Spleen (tissue), 11 donors: ENCODE data around the gene LDHD. TPM values are rescaled to one million over a fixed set of nuclear protein-coding genes. Genes with fewer than 3 reads are reported as not detected.

Experiments
- DNase-seq: peaks from one replicate; pipeline ENCODE4 v3.0.0-alpha.2; 2020
- H3K27ac ChIP-seq, 8 donors: fragments of 200-600 bp; sonication (generic) in 7 of 8; 1 replicate in 4 of 8; 2 replicates in 4 of 8; pipeline versions ENCODE4 v1.5.0 to v1.8.0; 2016 to 2021; ENCODE audit warnings: inconsistent platforms in 4 of 8, mild to moderate bottlenecking in 4 of 8, moderate library complexity in 1 of 8
- H3K27me3 ChIP-seq, 7 donors: fragments of 200-600 bp; sonication (generic) in 6 of 7; replicated peaks in 1 of 7; 1 replicate in 4 of 7; 2 replicates in 3 of 7; pipeline versions ENCODE4 v1.5.0 to v1.8.0; 2016 to 2021; ENCODE audit warnings: inconsistent platforms in 3 of 7, mild to moderate bottlenecking in 1 of 7
- H3K36me3 ChIP-seq, 6 donors: fragments of 200-600 bp; sonication (generic) in 5 of 6; 1 replicate in 4 of 6; 2 replicates in 2 of 6; pipeline versions ENCODE4 v1.5.0 to v1.8.0; 2016 to 2021; ENCODE audit warnings: inconsistent platforms in 2 of 6
- H3K4me1 ChIP-seq, 6 donors: fragments of 200-600 bp; sonication (generic) in 5 of 6; 1 replicate in 3 of 6; 2 replicates in 3 of 6; pipeline versions ENCODE4 v1.5.0 to v1.8.0; 2016 to 2021; ENCODE audit warnings: inconsistent platforms in 3 of 6
- H3K4me3 ChIP-seq, 8 donors: fragments of 200-600 bp; sonication (generic) in 7 of 8; 1 replicate in 4 of 8; 2 replicates in 4 of 8; pipeline versions ENCODE4 v1.5.0 to v1.8.0; 2016 to 2021; ENCODE audit warnings: inconsistent platforms in 4 of 8, mild to moderate bottlenecking in 4 of 8, moderate library complexity in 2 of 8
- H3K9me3 ChIP-seq, 8 donors: fragments of 200-600 bp; sonication (generic) in 7 of 8; 1 replicate in 4 of 8; 2 replicates in 4 of 8; pipeline versions ENCODE4 v1.5.0 to v1.8.0; 2016 to 2021; ENCODE audit warnings: inconsistent platforms in 4 of 8
- POLR2A ChIP-seq, 3 donors: fragments of 450-650 bp; IDR thresholded peaks; one replicate each; pipeline ENCODE4 v1.5.1; 2017; ENCODE audit warnings: antibody characterized with exemption in 3 of 3, mild to moderate bottlenecking in 1 of 3
- POLR2AphosphoS5 ChIP-seq, 3 donors: sonication (generic); formaldehyde crosslinking; IDR thresholded peaks; one replicate each; pipeline ENCODE4 v1.5.1; 2017; ENCODE audit warnings: antibody characterized with exemption in 3 of 3
- WGBS, 5 donors: extraction: QIAGEN DNeasy Blood & Tissue Kit in 3 of 5; methylation state at CpG; one replicate each; pipeline versions ENCODE4 v1.1.5 to v1.1.7; 2013 to 2018; 5-methylcytosine and 5-hydroxymethylcytosine counted together
- intact Hi-C: fragments of 100-400 bp; cut with DNase I; formaldehyde crosslinking; loops from one replicate; pipeline ENCODE4 v1.15.0; 2023; ENCODE audit warnings: low total_unique reads
- polyA plus RNA-seq, 3 donors: library from polyadenylated mRNA; stranded (reverse); fragments of 200-250 nt; gene quantifications; one replicate each; pipeline ENCODE4 v1.2.1, GENCODE V29; 2013
- total RNA-seq, 7 donors: library from RNA; depleted of rRNA in 3 of 7; stranded (reverse); fragments of >200 nt in 3 of 7; fragmentation: NEBNext Ultra II Directional in 4 of 7; extraction: Animal tissue kit (Norgen Biotek cat#: 25700) in 4 of 7; gene quantifications; one replicate each; pipeline versions ENCODE4 v1.1.0 to v1.2.1, GENCODE V29; 2016 to 2021
- TF ChIP-seq, protein P1 (sequence below), 11 experiments: fragments of 200-600 bp in 7 of 11; fragments of 450-650 bp in 4 of 11; sonication (generic) in 4 of 11; IDR thresholded peaks in 8 of 11; conservative IDR thresholded peaks in 3 of 11; 1 replicate in 7 of 11; 2 replicates in 4 of 11; pipeline versions ENCODE4 v1.4.0 to v1.8.0; 2016 to 2021; ENCODE audit warnings: antibody characterized with exemption in 11 of 11, inconsistent platforms in 4 of 11, mild to moderate bottlenecking in 1 of 11
- donor health status: healthy with polysubstance abuse.
- donor health status: DM: no; HTN: no; CAD: no; lungs with moderate emphysema.
- donor health status: DM: no; HTN: no; CAD: no.
- donor health status: Bipolar disorder and iron deficiency.
- donor health status: healthy.
- donor health status: DM: no; HTN: no; CAD: no.
- donor health status: DM: yes; HTN: yes; CAD: no.

LDHD gene
- total and polyA plus RNA-seq, 10 donors = 0.53 to 3.3 (median 1.1) TPM

- Histone ChIP-seq H3K36me3 (no peaks in the 10 kb centered on the region), H3K4me1 (no peaks in the 10 kb centered on the region), H3K9me3 (peaks cover 0 to 30% (median 22%) of the 10 kb centered on the region in 8 donors), H3K4me3 (no peak overlapping the region), H3K27ac (no peak overlapping the region), H3K27me3 (peaks cover 0 to 13% (median 0%) of the 10 kb centered on the region in 7 donors)
- WGBS, 5 donors = 78 to 91% (median 84%) methylated on average over 4 of the region's 4 CpGs
- DNase-seq = no peak
- no peak for TF ChIP-seq POLR2A (IDR thresholded peaks at IDR 0.05)
- TF ChIP-seq, protein P1, sequence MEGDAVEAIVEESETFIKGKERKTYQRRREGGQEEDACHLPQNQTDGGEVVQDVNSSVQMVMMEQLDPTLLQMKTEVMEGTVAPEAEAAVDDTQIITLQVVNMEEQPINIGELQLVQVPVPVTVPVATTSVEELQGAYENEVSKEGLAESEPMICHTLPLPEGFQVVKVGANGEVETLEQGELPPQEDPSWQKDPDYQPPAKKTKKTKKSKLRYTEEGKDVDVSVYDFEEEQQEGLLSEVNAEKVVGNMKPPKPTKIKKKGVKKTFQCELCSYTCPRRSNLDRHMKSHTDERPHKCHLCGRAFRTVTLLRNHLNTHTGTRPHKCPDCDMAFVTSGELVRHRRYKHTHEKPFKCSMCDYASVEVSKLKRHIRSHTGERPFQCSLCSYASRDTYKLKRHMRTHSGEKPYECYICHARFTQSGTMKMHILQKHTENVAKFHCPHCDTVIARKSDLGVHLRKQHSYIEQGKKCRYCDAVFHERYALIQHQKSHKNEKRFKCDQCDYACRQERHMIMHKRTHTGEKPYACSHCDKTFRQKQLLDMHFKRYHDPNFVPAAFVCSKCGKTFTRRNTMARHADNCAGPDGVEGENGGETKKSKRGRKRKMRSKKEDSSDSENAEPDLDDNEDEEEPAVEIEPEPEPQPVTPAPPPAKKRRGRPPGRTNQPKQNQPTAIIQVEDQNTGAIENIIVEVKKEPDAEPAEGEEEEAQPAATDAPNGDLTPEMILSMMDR (IDR thresholded peaks at IDR 0.05 in 8 of 11, conservative IDR thresholded peaks at IDR 0.05 in 3 of 11) = no peak
- TF ChIP-seq POLR2AphosphoS5 (IDR thresholded peaks at IDR 0.05) = no peak
- intact Hi-C loops = no loop called here
These were observed 11.3 kb upstream of the LDHD start for GRCh38 chr16:75127713-75128415.

GRCh38 chr16:75122609-75123008 lies 6.0 kb upstream of the LDHD start:
- H3K27ac ChIP-seq = no peak overlapping the region
- peaks cover 3 to 43% (median 37%) of the 10 kb centered on the region in 8 donors for H3K9me3 ChIP-seq
- intact Hi-C loops = no loop called here
- no peaks in the 10 kb centered on the region for H3K4me1 ChIP-seq
- no peaks in the 10 kb centered on the region for H3K36me3 ChIP-seq
- H3K4me3 ChIP-seq = no peak overlapping the region
- no peak for TF ChIP-seq POLR2AphosphoS5 (IDR thresholded peaks at IDR 0.05)
- TF ChIP-seq, protein P1 (IDR thresholded peaks at IDR 0.05 in 8 of 11, conservative IDR thresholded peaks at IDR 0.05 in 3 of 11) = no peak
- no peak for TF ChIP-seq POLR2A (IDR thresholded peaks at IDR 0.05)
- H3K27me3 ChIP-seq = no peaks in the 10 kb centered on the region
- 92 to 100% (median 95%) methylated on average over 1 of the region's 1 CpG for WGBS, 5 donors
- DNase-seq = no peak

DNA sequence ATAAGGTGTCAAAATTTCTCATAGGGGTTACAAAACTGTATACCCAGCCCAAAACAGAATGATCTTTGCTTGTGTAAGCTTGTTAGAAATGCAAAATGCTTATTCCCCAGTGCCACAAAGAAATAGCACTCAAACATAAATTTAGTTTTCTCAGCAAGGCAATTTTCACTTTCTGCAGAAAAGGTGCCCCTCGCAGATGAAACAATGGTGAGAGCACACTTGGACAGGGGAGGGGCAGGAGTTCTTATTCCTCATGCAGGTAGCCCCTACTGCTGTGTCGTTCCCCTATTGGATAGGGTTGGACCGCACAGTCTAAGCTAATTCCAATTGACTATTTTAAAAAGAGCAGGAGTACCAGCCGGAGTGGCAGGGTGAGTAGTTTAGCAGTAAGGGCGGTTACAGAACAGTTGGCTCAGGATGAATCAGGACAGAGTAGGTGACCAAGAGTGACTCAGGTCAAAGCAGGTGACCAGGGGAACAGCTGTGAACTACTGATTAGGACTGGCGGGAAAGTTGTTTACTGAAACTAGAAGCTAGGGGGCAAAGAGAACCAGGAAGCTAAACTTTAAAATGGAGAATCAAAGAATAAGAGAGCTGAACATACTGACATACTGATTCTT lies 5.5 kb upstream of the LDHD start:
- Histone ChIP-seq H3K27ac (no peak overlapping the region), H3K36me3 (no peaks in the 10 kb centered on the region), H3K9me3 (peaks cover 3 to 38% (median 32%) of the 10 kb centered on the region in 8 donors), H3K27me3 (no peaks in the 10 kb centered on the region), H3K4me1 (no peaks in the 10 kb centered on the region), H3K4me3 (no peak overlapping the region)
- intact Hi-C loops = no loop called here
- 94 to 97% (median 95%) methylated on average over 6 of the region's 6 CpGs for WGBS, 5 donors
- TF ChIP-seq POLR2A (IDR thresholded peaks at IDR 0.05) = no peak
- TF ChIP-seq, protein P1 (IDR thresholded peaks at IDR 0.05 in 8 of 11, conservative IDR thresholded peaks at IDR 0.05 in 3 of 11) = no peak
- no peak for DNase-seq

DNA sequence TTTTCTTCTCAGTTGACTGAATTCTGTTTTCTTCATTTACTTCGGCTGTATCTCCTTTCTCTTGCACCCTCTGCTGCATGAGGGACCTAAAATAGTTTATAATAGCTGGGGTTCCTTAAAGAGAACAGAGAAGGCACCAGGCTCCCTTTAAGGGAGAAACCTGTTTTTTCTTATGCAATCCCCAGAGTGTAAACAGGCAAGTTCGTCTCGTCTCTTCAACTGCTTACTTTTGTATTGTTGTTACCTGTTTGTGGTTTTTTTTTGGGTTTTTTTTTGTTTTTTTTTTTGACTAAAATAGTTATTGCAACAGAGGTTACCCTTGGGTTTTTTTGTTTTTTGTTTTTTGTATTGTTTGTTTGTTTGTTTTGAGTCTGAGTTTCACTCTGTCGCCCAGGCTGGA lies 3.7 kb upstream of the LDHD start:
- intact Hi-C loops = no loop called here
- WGBS, 5 donors = 72 to 91% (median 83%) methylated on average over 4 of the region's 4 CpGs
- no peak for DNase-seq

More for the DNA sequence above, 3.7 kb upstream of the LDHD start:
- Histone ChIP-seq H3K27ac (no peak overlapping the region), H3K4me3 (no peak overlapping the region), H3K36me3 (no peaks in the 10 kb centered on the region), H3K4me1 (peaks cover 0 to 14% (median 3%) of the 10 kb centered on the region in 6 donors), H3K9me3 (peaks cover 3 to 29% (median 25%) of the 10 kb centered on the region in 8 donors), H3K27me3 (peaks cover 0 to under 1% (median 0%) of the 10 kb centered on the region in 7 donors)
- no peak for TF ChIP-seq POLR2A (IDR thresholded peaks at IDR 0.05)
- no peak for TF ChIP-seq POLR2AphosphoS5 (IDR thresholded peaks at IDR 0.05)
- TF ChIP-seq, protein P1 (IDR thresholded peaks at IDR 0.05 in 8 of 11, conservative IDR thresholded peaks at IDR 0.05 in 3 of 11) = no peak
